GM18498 (cell line): Measurements from ENCODE around the gene CDK6.
"Not testable (repeated sequence)": the region's sequence is repeated elsewhere in the genome, so short reads cannot be mapped to it uniquely, and the experiment has no call there.

Source experiments
- ATAC-seq: cut with Tn5 transposase; IDR thresholded peaks from one replicate; pipeline ENCODE4 v1.9.1; 2021; ENCODE audit warnings: mild to moderate bottlenecking, moderate library complexity; ENCODE audit not compliant: unreplicated experiment

Gene CDK6

GRCh38 chr7:92836489-92836999, at the start of gene CDK6:
Gene CDK6, minus strand, starts transcription at chr7:92836573. Its CDS starts 3,250 bp downstream, at chr7:92833323.
- ATAC-seq, result peak; percentile 43

- ATAC-seq, result not testable (repeated sequence)
These were observed 49.7 kb upstream of the CDK6 start for GRCh38 chr7:92886039-92886438.

- ATAC-seq, result no peak
These were observed 47.8 kb upstream of the CDK6 start for GRCh38 chr7:92884218-92884617.

- ATAC-seq, result no peak
These were observed 46.4 kb upstream of the CDK6 start for GRCh38 chr7:92882760-92883159.

GRCh38 chr7:92881091-92881485, 44.7 kb upstream of the CDK6 start:
- no peak for ATAC-seq

- peak; percentile 80 for ATAC-seq
These were observed 44.1 kb upstream of the CDK6 start for GRCh38 chr7:92880212-92881090.

GRCh38 chr7:92877367-92877766, 41.0 kb upstream of the CDK6 start:
- ATAC-seq, result no peak

GRCh38 chr7:92876836-92877235, 40.5 kb upstream of the CDK6 start:
- ATAC-seq, result no peak

GRCh38 chr7:92875719-92876118, 39.3 kb upstream of the CDK6 start:
- ATAC-seq, result no peak

GRCh38 chr7:92875173-92875572, 38.8 kb upstream of the CDK6 start:
- ATAC-seq, result no peak

- no peak for ATAC-seq
These were observed 38.2 kb upstream of the CDK6 start for GRCh38 chr7:92874567-92874966.

- ATAC-seq, result no peak
These were observed 37.4 kb upstream of the CDK6 start for GRCh38 chr7:92873776-92874175.

- no peak for ATAC-seq
These were observed 36.3 kb upstream of the CDK6 start for GRCh38 chr7:92872701-92873100.

GRCh38 chr7:92868683-92869293, 32.4 kb upstream of the CDK6 start:
- no peak for ATAC-seq

GRCh38 chr7:92864169-92864568, 27.8 kb upstream of the CDK6 start:
- ATAC-seq, result not testable (repeated sequence)

- no peak for ATAC-seq
These were observed 20.1 kb upstream of the CDK6 start for GRCh38 chr7:92856436-92856835.

GRCh38 chr7:92854501-92855238, 18.3 kb upstream of the CDK6 start:
- ATAC-seq, result peak; percentile 52

- ATAC-seq, result no peak
These were observed 15.4 kb upstream of the CDK6 start for GRCh38 chr7:92851732-92852131.

GRCh38 chr7:92850516-92850915, 14.1 kb upstream of the CDK6 start:
- no peak for ATAC-seq

GRCh38 chr7:92849322-92849721, 12.9 kb upstream of the CDK6 start:
- no peak for ATAC-seq

- no peak for ATAC-seq
These were observed 12.5 kb upstream of the CDK6 start for GRCh38 chr7:92848851-92849250.
